Stomach smooth muscle (tissue), 2 donors: ENCODE results near the gene TLX2.
"Not testable (repeated sequence)": the region's sequence is repeated elsewhere in the genome, so short reads cannot be mapped to it uniquely, and the experiment has no call there.

ENCODE experiments used
- H3K27ac ChIP-seq: one replicate; pipeline ENCODE4 v1.7.0; 2013; ENCODE audit warnings: mild to moderate bottlenecking, low read length, inconsistent platforms
- H3K27me3 ChIP-seq, 2 donors: one replicate each; pipeline ENCODE4 v1.7.0; 2013; ENCODE audit warnings: low read length in 2 of 2; ENCODE audit not compliant: insufficient read depth in 2 of 2, control insufficient read depth in 1 of 2
- H3K36me3 ChIP-seq, 2 donors: one replicate each; pipeline ENCODE4 v1.7.0; 2013; ENCODE audit warnings: low read length in 2 of 2; ENCODE audit not compliant: control insufficient read depth in 2 of 2, insufficient read depth in 2 of 2
- H3K4me1 ChIP-seq: one replicate; pipeline ENCODE4 v1.7.0; 2013; ENCODE audit warnings: low read length; ENCODE audit not compliant: control insufficient read depth, insufficient read depth
- H3K4me3 ChIP-seq, 2 donors: one replicate each; pipeline ENCODE4 v1.7.0; 2013; ENCODE audit warnings: low read length in 2 of 2
- H3K9ac ChIP-seq, 2 donors: one replicate each; pipeline ENCODE4 v1.7.0; 2013; ENCODE audit warnings: low read length in 2 of 2, mild to moderate bottlenecking in 1 of 2
- H3K9me3 ChIP-seq, 2 donors: one replicate each; pipeline ENCODE4 v1.7.0; 2013; ENCODE audit warnings: low read length in 2 of 2; ENCODE audit not compliant: control insufficient read depth in 2 of 2
- donor health status: healthy.
- donor health status: Pancreatic carcinoma.

TLX2 gene

GRCh38 chr2:74558284-74559230 is 44.3 kb downstream of the TLX2 start:
- Histone ChIP-seq H3K36me3 (no peaks in the 10 kb centered on the region), H3K27me3 (peaks cover 3 to 12% of the 10 kb centered on the region in 2 donors)

GRCh38 chr2:74559912-74560311 is 45.7 kb downstream of the TLX2 start:
- Histone ChIP-seq H3K9me3 (no peaks in the 10 kb centered on the region), H3K9ac (no peak overlapping the region), H3K27me3 (peaks cover 5 to 12% of the 10 kb centered on the region in 2 donors), H3K36me3 (no peaks in the 10 kb centered on the region), H3K4me3 (no peak overlapping the region), H3K4me1 (peaks cover 4% of the 10 kb centered on the region), H3K27ac (no peak overlapping the region)

More at GRCh38 chr2:74558284-74559230, 44.3 kb downstream of the TLX2 start:
- no peak overlapping the region for H3K27ac ChIP-seq
- H3K9me3 ChIP-seq = no peaks in the 10 kb centered on the region
- H3K4me3 ChIP-seq = no peak overlapping the region
- no peak overlapping the region for H3K9ac ChIP-seq
- H3K4me1 ChIP-seq = peaks cover 15% of the 10 kb centered on the region

- Histone ChIP-seq H3K36me3 (no peaks in the 10 kb centered on the region), H3K27me3 (peaks cover 5 to 12% of the 10 kb centered on the region in 2 donors), H3K4me1 (no peaks in the 10 kb centered on the region), H3K9me3 (no peaks in the 10 kb centered on the region), H3K9ac (no peak overlapping the region), H3K4me3 (no peak overlapping the region), H3K27ac (no peak overlapping the region)
These were observed 46.3 kb downstream of the TLX2 start for GRCh38 chr2:74560591-74560990.

- not testable (repeated sequence) for H3K27ac ChIP-seq, H3K4me1 ChIP-seq, H3K4me3 ChIP-seq, H3K9ac ChIP-seq, H3K36me3 ChIP-seq, H3K9me3 ChIP-seq
- peaks cover 5 to 12% of the 10 kb centered on the region in 2 donors for H3K27me3 ChIP-seq
These were observed 46.8 kb downstream of the TLX2 start for GRCh38 chr2:74561022-74561421.

GRCh38 chr2:74562126-74562775 is 48.0 kb downstream of the TLX2 start:
- Histone ChIP-seq H3K9me3 (no peaks in the 10 kb centered on the region), H3K27me3 (peaks cover 5 to 12% of the 10 kb centered on the region in 2 donors), H3K4me3 (no peak overlapping the region), H3K36me3 (no peaks in the 10 kb centered on the region), H3K9ac (no peak overlapping the region), H3K4me1 (no peaks in the 10 kb centered on the region), H3K27ac (no peak overlapping the region)

GRCh38 chr2:74564222-74564621 is 50.0 kb downstream of the TLX2 start:
- no peaks in the 10 kb centered on the region for H3K9me3 ChIP-seq
- peaks cover 8 to 16% of the 10 kb centered on the region in 2 donors for H3K27me3 ChIP-seq
- H3K9ac ChIP-seq = no peak overlapping the region
- H3K36me3 ChIP-seq = no peaks in the 10 kb centered on the region
- H3K4me3 ChIP-seq = no peak overlapping the region
- no peaks in the 10 kb centered on the region for H3K4me1 ChIP-seq
- no peak overlapping the region for H3K27ac ChIP-seq

GRCh38 chr2:74566076-74566753 is 52.0 kb downstream of the TLX2 start:
- no peaks in the 10 kb centered on the region for H3K36me3 ChIP-seq
- H3K4me1 ChIP-seq = no peaks in the 10 kb centered on the region
- no peak overlapping the region for H3K9ac ChIP-seq
- no peak overlapping the region for H3K27ac ChIP-seq
- H3K4me3 ChIP-seq = no peak overlapping the region
- H3K27me3 ChIP-seq = peaks cover 5 to 13% of the 10 kb centered on the region in 2 donors
- no peaks in the 10 kb centered on the region for H3K9me3 ChIP-seq

GRCh38 chr2:74566754-74567085 is 52.5 kb downstream of the TLX2 start:
- no peaks in the 10 kb centered on the region for H3K4me1 ChIP-seq
- no peaks in the 10 kb centered on the region for H3K9me3 ChIP-seq
- H3K36me3 ChIP-seq = no peaks in the 10 kb centered on the region
- H3K9ac ChIP-seq = no peak overlapping the region
- no peak overlapping the region for H3K4me3 ChIP-seq
- H3K27me3 ChIP-seq = peaks cover 5 to 12% of the 10 kb centered on the region in 2 donors
- H3K27ac ChIP-seq = no peak overlapping the region
